ENCODE data around the gene PPP6R3.

Gene PPP6R3

DNA sequence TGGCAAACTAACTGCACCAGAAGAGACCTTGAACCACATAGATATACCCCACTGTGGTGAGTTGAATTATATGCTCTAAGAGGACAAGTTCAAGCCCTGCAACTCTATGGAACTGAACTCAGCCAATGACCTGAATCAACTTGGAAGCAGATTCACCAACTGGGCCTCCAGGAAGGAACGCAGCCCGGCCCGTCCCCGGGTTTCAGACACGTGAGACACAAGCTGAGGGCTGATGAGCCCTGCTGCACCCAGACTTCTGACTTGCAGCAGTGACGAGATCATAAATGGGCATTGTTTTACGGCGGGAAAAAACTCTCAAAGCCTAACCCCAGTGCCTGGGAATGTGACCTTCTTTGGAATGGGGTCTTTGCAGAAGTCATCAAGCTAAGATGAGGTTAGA lies 195.3 kb downstream of the PPP6R3 start:
- DNase-seq: no peak

DNA sequence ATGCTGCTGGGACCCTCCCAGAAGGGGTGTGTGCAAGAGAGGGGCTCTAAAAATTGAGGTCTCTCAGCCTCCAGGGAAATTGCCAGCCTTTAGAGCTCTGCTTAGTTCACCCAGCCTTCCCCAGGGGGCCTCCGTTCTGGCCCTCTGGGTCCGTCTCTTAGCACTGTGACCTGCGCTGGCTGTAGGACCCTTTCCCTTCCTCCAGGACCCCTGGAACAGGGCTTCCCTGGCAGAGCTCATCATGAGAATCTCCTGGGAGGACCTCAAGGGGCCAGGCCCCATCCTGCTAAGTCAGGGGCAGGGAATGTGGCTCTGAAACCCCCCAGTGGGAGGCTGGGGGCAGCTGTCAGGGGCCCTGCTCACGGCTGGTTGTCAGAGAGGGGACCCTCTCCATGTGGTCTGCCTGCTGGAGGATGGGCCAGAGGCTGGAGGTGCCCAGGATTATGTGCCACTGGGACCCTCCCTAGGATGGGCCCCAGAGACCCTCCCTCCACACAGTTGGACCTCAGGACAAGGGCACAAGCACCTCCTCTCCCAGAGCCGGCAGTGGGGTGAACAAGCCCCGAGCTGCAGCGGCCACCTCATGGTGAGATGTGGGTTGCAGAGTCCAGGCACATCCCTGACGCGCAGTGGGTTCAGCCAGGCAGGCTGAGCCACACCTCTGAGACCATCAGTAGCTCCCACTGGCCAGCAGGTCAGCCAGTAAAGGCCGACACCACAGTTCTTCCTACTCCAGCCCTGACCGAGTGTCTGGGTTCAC lies 196.6 kb downstream of the PPP6R3 start:
- no peak for DNase-seq

DNA sequence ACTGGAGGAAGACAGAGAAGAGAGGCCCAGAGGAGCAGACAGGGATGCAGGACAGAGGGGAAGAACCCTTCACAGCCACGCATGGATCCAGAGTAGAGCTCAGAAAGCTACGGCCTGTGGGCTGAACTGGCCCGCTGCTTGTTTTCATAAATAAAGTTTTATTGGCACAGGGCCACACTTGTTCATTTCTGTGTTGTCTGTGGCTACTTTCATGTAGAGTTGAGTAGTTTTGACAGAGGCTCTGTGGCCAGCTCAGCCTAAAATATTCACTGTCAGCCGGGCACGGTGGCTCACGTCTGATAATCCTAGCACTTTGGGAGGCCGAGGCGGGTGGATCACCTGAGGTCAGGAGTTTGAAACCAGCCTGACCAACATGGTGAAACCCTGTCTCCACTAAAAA lies 197.5 kb downstream of the PPP6R3 start:
- DNase-seq: no peak

GRCh38 chr11:68658661-68659060 lies 198.1 kb downstream of the PPP6R3 start:
- DNase-seq: no peak

- no peak for DNase-seq
Measured at GRCh38 chr11:68659158-68659921, 198.8 kb downstream of the PPP6R3 start.

- no peak for DNase-seq
Measured at GRCh38 chr11:68660066-68660810, 199.7 kb downstream of the PPP6R3 start.

GRCh38 chr11:68661014-68661413 lies 200.5 kb downstream of the PPP6R3 start:
- DNase-seq: no peak

DNA sequence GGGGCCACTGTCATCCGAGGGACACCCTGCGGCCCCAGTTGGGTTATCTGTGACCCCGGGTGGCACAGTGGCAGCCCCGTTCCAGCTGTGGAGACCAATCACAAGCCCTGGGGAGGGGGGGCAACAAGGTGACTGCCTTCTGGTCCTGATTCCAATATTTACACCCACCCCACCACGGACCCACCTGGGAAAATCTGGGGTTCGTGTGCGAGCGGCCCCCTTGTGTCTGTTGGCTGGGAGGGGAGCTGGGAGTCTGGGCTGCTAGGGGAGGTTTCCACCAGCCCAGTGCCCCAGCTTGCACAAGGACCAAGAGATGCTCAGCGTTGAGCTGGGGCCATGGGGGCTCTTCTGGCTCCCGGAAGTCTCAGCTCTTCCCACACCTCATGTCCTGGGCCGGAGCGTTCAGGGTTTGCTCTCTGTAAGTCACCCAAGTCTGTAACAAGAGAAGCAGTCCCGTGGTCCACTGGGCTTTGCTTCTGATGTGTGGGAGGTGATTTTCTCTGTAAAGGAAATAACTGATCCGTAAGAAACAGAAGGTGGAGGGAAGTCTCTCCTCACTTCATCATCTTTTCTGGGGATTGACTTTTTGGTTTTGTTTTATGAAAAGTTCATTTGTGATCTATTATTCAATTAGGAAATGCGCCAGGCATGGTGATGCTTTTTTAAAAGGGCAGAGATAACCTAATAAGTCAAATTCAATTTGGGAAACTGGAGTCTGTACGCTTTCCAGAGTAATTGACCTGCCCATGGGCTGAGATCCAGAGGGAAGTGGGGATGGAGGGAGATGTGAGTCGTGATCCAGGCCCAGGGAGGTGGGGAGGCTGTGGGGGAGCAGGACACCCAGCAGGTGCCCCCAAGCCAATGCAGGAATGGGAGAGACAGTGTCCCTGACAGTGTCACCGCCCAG lies 201.4 kb downstream of the PPP6R3 start:
- DNase-seq: no peak

- DNase-seq: no peak
Measured at GRCh38 chr11:68663482-68664010, 203.0 kb downstream of the PPP6R3 start.

GRCh38 chr11:68664141-68664540 lies 203.6 kb downstream of the PPP6R3 start:
- DNase-seq: no peak

GRCh38 chr11:68664906-68665305 lies 204.4 kb downstream of the PPP6R3 start:
- no peak for DNase-seq
